Activated naive CD8-positive, alpha-beta T cell (primary cell): ENCODE results near the gene LRRIQ1.
"Not testable (repeated sequence)": the region's sequence is repeated elsewhere in the genome, so short reads cannot be mapped to it uniquely, and the experiment has no call there.

Experiments
- H3K27ac Mint-ChIP-seq: one replicate; pipeline ENCODE4 v1.8.0; 2021; ENCODE audit warnings: mixed read lengths
- H3K27me3 Mint-ChIP-seq: one replicate; pipeline ENCODE4 v1.8.0; 2021; ENCODE audit warnings: mixed read lengths
- H3K36me3 Mint-ChIP-seq: one replicate; pipeline ENCODE4 v1.8.0; 2021; ENCODE audit warnings: mixed read lengths
- H3K4me1 Mint-ChIP-seq: one replicate; pipeline ENCODE4 v1.8.0; 2021; ENCODE audit warnings: low read depth, mixed read lengths
- H3K4me3 Mint-ChIP-seq: one replicate; pipeline ENCODE4 v1.8.0; 2021; ENCODE audit warnings: mild to moderate bottlenecking, mixed read lengths
- H3K9me3 Mint-ChIP-seq: one replicate; pipeline ENCODE4 v1.8.0; 2021; ENCODE audit warnings: low read depth, mixed read lengths

LRRIQ1 gene

GRCh38 chr12:85095501-85095900, 59.4 kb downstream of the LRRIQ1 start:
- H3K9me3 Mint-ChIP-seq, result peaks cover 1% of the 10 kb centered on the region

GRCh38 chr12:85130646-85131045, 94.5 kb downstream of the LRRIQ1 start:
- H3K9me3 Mint-ChIP-seq, result peaks cover 14% of the 10 kb centered on the region
- no peak overlapping the region for H3K4me3 Mint-ChIP-seq
- no peaks in the 10 kb centered on the region for H3K36me3 Mint-ChIP-seq
- no peak overlapping the region for H3K27ac Mint-ChIP-seq
- no peaks in the 10 kb centered on the region for H3K4me1 Mint-ChIP-seq
- no peaks in the 10 kb centered on the region for H3K27me3 Mint-ChIP-seq

More at GRCh38 chr12:85095501-85095900, 59.4 kb downstream of the LRRIQ1 start:
- Mint-ChIP-seq H3K27me3 (no peaks in the 10 kb centered on the region), H3K36me3 (no peaks in the 10 kb centered on the region), H3K27ac (no peak overlapping the region), H3K4me3 (no peak overlapping the region), H3K4me1 (no peaks in the 10 kb centered on the region)

- no peak overlapping the region for H3K4me3 Mint-ChIP-seq
- H3K9me3 Mint-ChIP-seq, result peaks cover 4% of the 10 kb centered on the region
- no peaks in the 10 kb centered on the region for H3K27me3 Mint-ChIP-seq
- H3K4me1 Mint-ChIP-seq, result no peaks in the 10 kb centered on the region
- H3K27ac Mint-ChIP-seq, result no peak overlapping the region
- H3K36me3 Mint-ChIP-seq, result no peaks in the 10 kb centered on the region
Observed at GRCh38 chr12:85138833-85139232, 102.7 kb downstream of the LRRIQ1 start.

- no peaks in the 10 kb centered on the region for H3K9me3 Mint-ChIP-seq
- H3K4me3 Mint-ChIP-seq, result no peak overlapping the region
- H3K4me1 Mint-ChIP-seq, result no peaks in the 10 kb centered on the region
- no peaks in the 10 kb centered on the region for H3K27me3 Mint-ChIP-seq
- H3K36me3 Mint-ChIP-seq, result no peaks in the 10 kb centered on the region
- no peak overlapping the region for H3K27ac Mint-ChIP-seq
Observed at GRCh38 chr12:85147331-85147730, 111.2 kb downstream of the LRRIQ1 start.

GRCh38 chr12:85152311-85152729, 116.2 kb downstream of the LRRIQ1 start:
- no peaks in the 10 kb centered on the region for H3K9me3 Mint-ChIP-seq
- H3K27ac Mint-ChIP-seq, result no peak overlapping the region
- H3K36me3 Mint-ChIP-seq, result no peaks in the 10 kb centered on the region
- no peaks in the 10 kb centered on the region for H3K27me3 Mint-ChIP-seq
- no peaks in the 10 kb centered on the region for H3K4me1 Mint-ChIP-seq
- no peak overlapping the region for H3K4me3 Mint-ChIP-seq

GRCh38 chr12:85155791-85156190, 119.6 kb downstream of the LRRIQ1 start:
- Mint-ChIP-seq H3K27me3 (no peaks in the 10 kb centered on the region), H3K27ac (no peak overlapping the region), H3K4me3 (no peak overlapping the region), H3K4me1 (no peaks in the 10 kb centered on the region), H3K9me3 (no peaks in the 10 kb centered on the region), H3K36me3 (no peaks in the 10 kb centered on the region)

GRCh38 chr12:85156569-85156968, 120.4 kb downstream of the LRRIQ1 start:
- Mint-ChIP-seq H3K27me3 (no peaks in the 10 kb centered on the region), H3K9me3 (no peaks in the 10 kb centered on the region), H3K4me3 (no peak overlapping the region), H3K27ac (no peak overlapping the region), H3K4me1 (no peaks in the 10 kb centered on the region), H3K36me3 (no peaks in the 10 kb centered on the region)

- no peak overlapping the region for H3K27ac Mint-ChIP-seq
- no peaks in the 10 kb centered on the region for H3K4me1 Mint-ChIP-seq
- H3K36me3 Mint-ChIP-seq, result no peaks in the 10 kb centered on the region
- H3K27me3 Mint-ChIP-seq, result no peaks in the 10 kb centered on the region
- no peaks in the 10 kb centered on the region for H3K9me3 Mint-ChIP-seq
- H3K4me3 Mint-ChIP-seq, result no peak overlapping the region
Observed at GRCh38 chr12:85157035-85157603, 121.0 kb downstream of the LRRIQ1 start.

GRCh38 chr12:85163752-85164321, 127.7 kb downstream of the LRRIQ1 start:
- H3K27me3 Mint-ChIP-seq, result no peaks in the 10 kb centered on the region
- H3K9me3 Mint-ChIP-seq, result no peaks in the 10 kb centered on the region
- H3K27ac Mint-ChIP-seq, result no peak overlapping the region
- no peaks in the 10 kb centered on the region for H3K4me1 Mint-ChIP-seq
- H3K36me3 Mint-ChIP-seq, result no peaks in the 10 kb centered on the region
- H3K4me3 Mint-ChIP-seq, result no peak overlapping the region

GRCh38 chr12:85179680-85180270, 143.6 kb downstream of the LRRIQ1 start:
- Mint-ChIP-seq H3K9me3 (peaks cover 5% of the 10 kb centered on the region), H3K4me1 (no peaks in the 10 kb centered on the region), H3K4me3 (no peak overlapping the region), H3K27me3 (no peaks in the 10 kb centered on the region), H3K27ac (no peak overlapping the region), H3K36me3 (no peaks in the 10 kb centered on the region)

GRCh38 chr12:85182699-85183098, 146.5 kb downstream of the LRRIQ1 start:
- Mint-ChIP-seq H3K4me1 (no peaks in the 10 kb centered on the region), H3K36me3 (no peaks in the 10 kb centered on the region), H3K27me3 (no peaks in the 10 kb centered on the region), H3K9me3 (no peaks in the 10 kb centered on the region), H3K27ac (no peak overlapping the region), H3K4me3 (no peak overlapping the region)

GRCh38 chr12:85183855-85184254, 147.7 kb downstream of the LRRIQ1 start:
- no peak overlapping the region for H3K27ac Mint-ChIP-seq
- no peak overlapping the region for H3K4me3 Mint-ChIP-seq
- no peaks in the 10 kb centered on the region for H3K36me3 Mint-ChIP-seq
- no peaks in the 10 kb centered on the region for H3K4me1 Mint-ChIP-seq
- no peaks in the 10 kb centered on the region for H3K27me3 Mint-ChIP-seq
- no peaks in the 10 kb centered on the region for H3K9me3 Mint-ChIP-seq

- Mint-ChIP-seq H3K27ac (no peak overlapping the region), H3K4me1 (no peaks in the 10 kb centered on the region), H3K4me3 (no peak overlapping the region), H3K9me3 (peaks cover 1% of the 10 kb centered on the region), H3K36me3 (no peaks in the 10 kb centered on the region), H3K27me3 (no peaks in the 10 kb centered on the region)
Observed at GRCh38 chr12:85186236-85186635, 150.1 kb downstream of the LRRIQ1 start.

GRCh38 chr12:85188619-85189018, 152.5 kb downstream of the LRRIQ1 start:
- H3K4me3 Mint-ChIP-seq, result no peak overlapping the region
- H3K27ac Mint-ChIP-seq, result no peak overlapping the region
- H3K27me3 Mint-ChIP-seq, result no peaks in the 10 kb centered on the region
- peaks cover 8% of the 10 kb centered on the region for H3K9me3 Mint-ChIP-seq
- H3K36me3 Mint-ChIP-seq, result no peaks in the 10 kb centered on the region
- no peaks in the 10 kb centered on the region for H3K4me1 Mint-ChIP-seq

- Mint-ChIP-seq H3K4me1 (no peaks in the 10 kb centered on the region), H3K36me3 (no peaks in the 10 kb centered on the region), H3K27me3 (no peaks in the 10 kb centered on the region), H3K27ac (no peak overlapping the region), H3K4me3 (no peak overlapping the region), H3K9me3 (peaks cover 8% of the 10 kb centered on the region)
Observed at GRCh38 chr12:85190728-85191127, 154.6 kb downstream of the LRRIQ1 start.

GRCh38 chr12:85203809-85204208, 167.7 kb downstream of the LRRIQ1 start:
- not testable (repeated sequence) for H3K27me3 Mint-ChIP-seq, H3K27ac Mint-ChIP-seq, H3K4me3 Mint-ChIP-seq, H3K9me3 Mint-ChIP-seq, H3K36me3 Mint-ChIP-seq, H3K4me1 Mint-ChIP-seq
